Large intestine (tissue), 3 donors: ENCODE measurements around the gene ACSS1. TPM values are rescaled to one million over a fixed set of nuclear protein-coding genes. Genes with fewer than 3 reads are reported as not detected.

Experiments
- DNase-seq, 2 donors: peaks; one replicate each; pipeline versions ENCODE4 v3.0.0 to v3.0.0-alpha.2; 2013
- H3K27ac ChIP-seq: one replicate; pipeline ENCODE4 v1.5.1; 2013; ENCODE audit warnings: low read length
- H3K27me3 ChIP-seq: 2 replicates; pipeline ENCODE4 v1.6.1; 2013; ENCODE audit warnings: low read length; ENCODE audit not compliant: control insufficient read depth, insufficient read depth
- H3K36me3 ChIP-seq: 2 replicates; pipeline ENCODE4 v1.6.1; 2013; ENCODE audit warnings: low read length; ENCODE audit not compliant: control insufficient read depth, insufficient read depth
- H3K4me1 ChIP-seq: one replicate; pipeline ENCODE4 v1.6.1; 2013; ENCODE audit warnings: low read length; ENCODE audit not compliant: control insufficient read depth, insufficient read depth
- H3K4me3 ChIP-seq: one replicate; pipeline ENCODE4 v1.5.1; 2013; ENCODE audit warnings: low read length
- H3K9me3 ChIP-seq: one replicate; pipeline ENCODE4 v1.6.1; 2013; ENCODE audit warnings: mild to moderate bottlenecking, low read depth, low read length, moderate library complexity; ENCODE audit not compliant: control insufficient read depth
- WGBS: methylation state at CpG from one replicate; pipeline ENCODE4 v1.1.5; 2013; ENCODE audit warnings: low lambda C conversion rate; ENCODE audit not compliant: insufficient coverage; 5-methylcytosine and 5-hydroxymethylcytosine counted together
- polyA plus RNA-seq: library from polyadenylated mRNA; unstranded; fragments of 120-200 nt; gene quantifications from one replicate; pipeline ENCODE4 v1.2.1, GENCODE V29; 2013

Gene ACSS1
- polyA plus RNA-seq, 1 donor: 102 TPM

DNA sequence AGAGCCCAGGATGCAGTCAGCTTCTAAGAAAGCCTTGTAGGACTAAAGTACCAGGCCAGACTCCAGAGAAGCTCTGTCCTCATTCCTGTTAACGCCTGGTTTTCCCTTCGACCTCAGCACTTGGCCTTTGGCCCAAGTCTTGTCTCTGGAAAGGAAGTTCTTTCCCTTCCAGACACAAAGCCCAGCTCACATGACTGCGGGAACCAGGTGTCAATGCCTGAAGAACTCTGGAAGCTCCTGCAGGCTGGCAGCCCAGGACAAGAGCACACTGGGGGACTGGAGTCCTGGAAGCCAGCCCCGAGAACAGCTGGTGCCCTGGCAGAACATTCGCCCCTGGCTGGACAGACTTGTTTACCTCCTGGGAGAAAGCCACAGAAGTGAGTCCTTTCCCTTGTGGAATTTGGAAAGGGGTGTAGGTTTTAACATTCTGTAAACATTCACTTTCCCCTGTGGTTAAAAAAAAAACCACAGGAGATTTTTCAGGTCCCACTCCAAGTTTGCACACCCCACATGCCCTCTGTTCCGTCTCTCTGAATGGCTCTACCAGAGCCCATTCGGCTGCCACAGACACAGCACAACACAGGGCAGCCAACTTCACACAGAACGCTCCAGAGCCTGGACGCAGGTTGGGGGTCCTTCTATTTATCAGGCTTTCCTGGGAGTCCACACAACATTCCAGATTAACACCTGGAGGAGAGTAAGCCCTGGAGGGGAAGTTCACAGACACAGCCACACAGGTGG is 18.1 kb downstream of the ACSS1 start:
- WGBS: no CpG with 5 or more reads among the region's 9 CpGs
- H3K9me3 ChIP-seq: no peaks in the 10 kb centered on the region
- H3K27me3 ChIP-seq: no peaks in the 10 kb centered on the region
- peaks cover 54% of the 10 kb centered on the region for H3K4me1 ChIP-seq
- peak overlapping the region; percentile 63 for H3K27ac ChIP-seq
- peaks cover 31% of the 10 kb centered on the region for H3K36me3 ChIP-seq
- peak; percentile 85 to 90 for DNase-seq
- H3K4me3 ChIP-seq: no peak overlapping the region

DNA sequence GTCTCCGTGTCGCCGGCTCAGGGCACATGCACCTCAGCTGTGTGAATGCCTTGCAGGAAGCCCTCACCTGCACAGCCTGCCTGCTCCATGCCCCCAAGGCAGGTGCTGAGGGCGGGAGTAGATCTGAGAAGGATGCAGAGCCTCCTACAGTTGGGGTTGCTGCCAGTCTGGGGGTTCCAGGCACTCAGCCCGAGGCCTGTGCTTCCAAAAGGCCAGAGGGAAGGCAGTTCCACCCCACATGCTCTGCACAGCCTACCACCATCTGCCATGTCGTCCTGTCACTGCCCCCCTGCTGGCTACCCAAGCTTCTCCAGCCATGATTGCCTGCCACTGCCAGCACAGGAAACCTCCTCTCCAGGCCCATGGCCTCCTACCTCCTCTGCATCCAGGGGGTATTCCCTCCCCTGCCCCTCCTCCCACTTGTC is 19.3 kb downstream of the ACSS1 start:
- Histone ChIP-seq H3K27ac (no peak overlapping the region), H3K27me3 (no peaks in the 10 kb centered on the region), H3K36me3 (peaks cover 18% of the 10 kb centered on the region), H3K9me3 (no peaks in the 10 kb centered on the region), H3K4me1 (peaks cover 61% of the 10 kb centered on the region), H3K4me3 (no peak overlapping the region)
- WGBS: no CpG with 5 or more reads among the region's 6 CpGs
- DNase-seq: no peak

GRCh38 chr20:25038103-25038410 is 19.9 kb downstream of the ACSS1 start:
- Histone ChIP-seq H3K4me1 (peaks cover 61% of the 10 kb centered on the region), H3K27ac (no peak overlapping the region), H3K27me3 (no peaks in the 10 kb centered on the region), H3K9me3 (no peaks in the 10 kb centered on the region), H3K4me3 (no peak overlapping the region), H3K36me3 (peaks cover 18% of the 10 kb centered on the region)
- DNase-seq: peak in 1 of 2 donors; percentile 53
- WGBS: no CpG with 5 or more reads among the region's 3 CpGs

DNA sequence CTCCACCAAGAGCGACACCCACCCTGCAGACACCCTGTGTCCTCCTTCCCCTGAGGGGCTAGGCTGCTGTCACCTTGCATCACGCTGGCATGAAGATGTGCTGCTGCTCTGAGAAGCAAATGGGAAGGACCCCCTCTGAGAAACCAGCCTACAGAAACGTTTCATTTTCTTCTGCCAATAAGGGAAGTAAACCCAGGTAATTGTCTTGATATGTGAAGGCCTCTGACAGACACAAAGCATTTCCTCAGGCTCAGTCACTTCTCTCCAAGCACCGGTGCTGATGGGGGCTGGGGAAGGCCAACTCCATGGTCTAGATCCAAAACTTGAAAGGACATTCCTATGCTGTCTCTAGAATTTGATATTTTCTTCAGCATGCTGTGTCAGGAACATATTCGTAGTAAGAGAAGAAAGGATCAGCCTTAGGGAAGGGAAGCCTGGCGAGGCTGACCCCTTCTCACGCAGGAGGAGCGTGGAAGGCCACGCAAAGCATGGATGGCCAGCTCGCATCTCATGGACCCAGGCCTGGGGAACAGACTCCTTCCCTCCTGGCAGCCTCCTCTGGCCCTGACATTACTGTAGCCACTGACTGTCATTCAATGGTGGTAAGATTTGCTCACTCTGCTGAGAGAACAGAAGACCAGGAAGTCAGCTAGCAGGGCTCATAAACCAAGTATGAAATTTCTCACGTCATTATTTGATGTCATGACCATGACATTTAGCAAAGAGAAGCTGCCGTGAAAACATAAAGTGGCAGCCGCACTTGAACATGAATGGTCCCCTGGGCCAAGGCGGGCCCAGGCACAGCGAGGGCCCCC is 20.4 kb downstream of the ACSS1 start:
- Histone ChIP-seq H3K36me3 (peaks cover 18% of the 10 kb centered on the region), H3K4me1 (peaks cover 61% of the 10 kb centered on the region), H3K9me3 (no peaks in the 10 kb centered on the region), H3K27ac (peak overlapping the region; percentile 7), H3K4me3 (no peak overlapping the region), H3K27me3 (no peaks in the 10 kb centered on the region)
- no peak for DNase-seq
- WGBS: no CpG with 5 or more reads among the region's 15 CpGs

DNA sequence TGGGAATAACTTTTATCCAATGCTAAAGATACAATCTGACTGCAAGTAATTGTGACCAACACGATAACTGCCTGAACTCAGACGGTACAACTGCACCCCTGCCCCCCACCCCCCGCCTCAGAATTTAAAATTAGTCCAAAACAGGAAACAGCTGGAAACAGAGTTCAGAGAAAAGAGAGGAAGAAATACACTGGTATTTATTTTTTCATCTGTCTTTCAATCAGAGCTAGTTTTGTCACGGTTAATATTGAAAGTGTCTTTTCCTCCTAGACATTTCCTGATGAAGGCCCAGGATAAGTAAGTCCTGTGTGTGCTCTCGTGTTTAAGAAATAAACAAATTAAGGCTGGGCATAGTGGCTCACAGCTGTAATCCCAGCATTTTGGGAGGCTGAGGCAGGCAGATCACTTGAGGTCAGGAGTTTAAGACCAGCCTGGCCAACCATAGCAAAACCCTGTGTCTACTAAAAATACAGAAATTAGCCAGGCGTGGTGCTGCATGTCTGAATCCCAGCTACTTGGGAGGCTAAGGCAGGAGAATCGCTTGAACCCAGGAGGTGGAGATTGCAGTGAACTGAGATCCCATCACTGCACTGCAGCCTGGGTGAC is 21.5 kb downstream of the ACSS1 start:
- Histone ChIP-seq H3K9me3 (no peaks in the 10 kb centered on the region), H3K27ac (no peak overlapping the region), H3K27me3 (no peaks in the 10 kb centered on the region), H3K4me3 (no peak overlapping the region), H3K36me3 (peaks cover 12% of the 10 kb centered on the region), H3K4me1 (peaks cover 66% of the 10 kb centered on the region)
- WGBS: no CpG with 5 or more reads among the region's 7 CpGs
- DNase-seq: no peak

- 100% methylated on average over 1 of the region's 4 CpGs for WGBS
- Histone ChIP-seq H3K9me3 (no peaks in the 10 kb centered on the region), H3K36me3 (peaks cover 8% of the 10 kb centered on the region), H3K4me3 (no peak overlapping the region), H3K4me1 (peaks cover 71% of the 10 kb centered on the region), H3K27ac (no peak overlapping the region), H3K27me3 (no peaks in the 10 kb centered on the region)
- DNase-seq: no peak
Measured at GRCh38 chr20:25035921-25036320, 22.0 kb downstream of the ACSS1 start.

- Histone ChIP-seq H3K4me1 (peaks cover 57% of the 10 kb centered on the region), H3K9me3 (no peaks in the 10 kb centered on the region), H3K4me3 (no peak overlapping the region), H3K27me3 (no peaks in the 10 kb centered on the region), H3K27ac (peak overlapping the region; percentile 79), H3K36me3 (peaks cover 23% of the 10 kb centered on the region)
- DNase-seq: peak in 1 of 2 donors; percentile 22
- no CpG with 5 or more reads among the region's 3 CpGs for WGBS
Measured at GRCh38 chr20:25033924-25034300, 24.0 kb downstream of the ACSS1 start.

DNA sequence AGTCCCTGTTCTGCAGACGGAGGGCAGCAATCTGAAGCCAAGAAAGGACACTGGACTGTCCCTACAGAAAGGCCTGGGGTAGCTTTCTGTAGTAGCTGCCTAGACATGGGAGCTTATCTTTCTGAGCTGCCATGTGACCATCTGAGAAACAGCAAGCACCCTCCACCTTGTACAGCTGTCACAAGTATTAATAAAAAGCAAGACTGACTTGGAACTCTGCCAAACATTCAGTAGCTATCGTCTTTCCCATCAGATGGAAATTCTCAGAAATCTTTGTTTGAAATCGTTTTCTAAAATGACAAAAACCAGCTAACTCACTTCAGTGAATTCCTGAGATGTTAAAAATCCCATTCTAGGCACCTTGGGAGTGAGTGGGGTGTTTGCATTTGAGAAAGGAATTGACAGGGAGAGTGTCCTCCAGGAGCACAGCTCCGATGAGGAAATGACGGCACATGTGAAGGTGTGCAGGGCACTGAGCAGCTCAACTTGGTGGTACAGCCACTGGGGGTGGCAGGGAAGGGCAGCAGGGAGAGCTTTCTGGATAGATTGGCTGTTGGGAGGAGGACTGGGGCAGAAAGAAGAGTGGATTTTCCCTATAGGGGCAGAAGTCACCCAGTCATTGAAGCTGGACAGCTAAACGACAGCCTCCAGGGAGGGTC is 24.5 kb downstream of the ACSS1 start:
- Histone ChIP-seq H3K27ac (peak overlapping the region; percentile 79), H3K4me1 (peaks cover 52% of the 10 kb centered on the region), H3K27me3 (no peaks in the 10 kb centered on the region), H3K9me3 (no peaks in the 10 kb centered on the region), H3K4me3 (no peak overlapping the region), H3K36me3 (peaks cover 23% of the 10 kb centered on the region)
- peak; percentile 70 to 83 for DNase-seq
- 17% methylated on average over 1 of the region's 6 CpGs for WGBS

DNA sequence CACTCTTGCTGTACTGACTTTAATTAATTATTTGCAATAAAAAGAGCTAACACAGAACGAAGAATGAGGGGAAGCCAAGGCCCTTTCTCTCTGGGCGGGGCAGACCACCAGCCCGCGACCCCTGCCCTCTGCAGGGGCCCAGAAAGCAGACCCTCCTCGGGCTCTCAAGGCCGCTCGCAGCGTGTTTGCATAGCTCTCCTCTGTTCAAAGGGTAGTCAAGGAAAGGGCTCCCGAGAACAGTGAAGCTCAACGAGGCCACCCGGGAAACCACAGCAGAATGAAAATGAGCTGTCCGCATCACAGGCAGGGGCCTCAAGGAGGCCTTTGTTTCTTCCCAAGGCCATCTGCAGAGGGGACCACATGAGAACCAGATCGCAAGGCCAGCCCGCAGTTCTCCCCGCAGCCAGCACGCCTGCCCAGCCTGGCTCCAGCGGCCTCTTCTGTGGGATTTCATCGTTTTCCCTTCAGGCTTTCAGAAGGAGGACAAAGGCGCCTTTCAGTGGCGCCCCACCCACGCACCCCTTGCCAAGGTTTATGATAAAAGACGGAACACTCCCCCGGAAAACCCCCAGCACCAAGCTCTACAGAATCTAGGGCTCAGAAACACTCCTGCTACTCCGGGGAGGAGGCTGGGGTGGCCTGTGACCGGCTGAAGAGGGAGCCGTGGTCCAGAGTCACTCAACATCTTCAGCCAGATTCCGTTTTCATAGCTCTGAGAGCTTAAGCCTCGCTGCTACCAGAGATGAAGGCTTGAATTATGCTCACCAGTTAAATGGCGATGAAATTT is 25.3 kb downstream of the ACSS1 start:
- Histone ChIP-seq H3K27ac (peak overlapping the region; percentile 79), H3K9me3 (no peaks in the 10 kb centered on the region), H3K27me3 (no peaks in the 10 kb centered on the region), H3K4me3 (no peak overlapping the region), H3K4me1 (peaks cover 45% of the 10 kb centered on the region), H3K36me3 (peaks cover 23% of the 10 kb centered on the region)
- 20% methylated on average over 3 of the region's 29 CpGs for WGBS
- DNase-seq: peak; percentile 51 to 76
